Lower leg skin (tissue), 4 donors: Measurements from ENCODE around the gene KCNA5. TPM values are rescaled to one million over a fixed set of nuclear protein-coding genes. Genes with fewer than 3 reads are reported as not detected.

Source experiments
- DNase-seq, 2 donors: peaks; one replicate each; pipeline ENCODE4 v3.0.0-alpha.2; 2019; ENCODE audit warnings: low spot score in 2 of 2
- H3K4me3 ChIP-seq: fragments of 200-600 bp; sonication (generic); 2 replicates; pipeline ENCODE4 v1.5.1; 2017; ENCODE audit warnings: mild to moderate bottlenecking, low read depth; ENCODE audit not compliant: poor library complexity, severe bottlenecking
- CTCF ChIP-seq, 3 donors: fragments of 450-650 bp; IDR thresholded peaks; one replicate each; pipeline ENCODE4 v1.5.1; 2016; ENCODE audit warnings: antibody characterized with exemption in 3 of 3, mild to moderate bottlenecking in 3 of 3, moderate library complexity in 2 of 3
- POLR2A ChIP-seq, 2 donors: fragments of 450-650 bp; IDR thresholded peaks; one replicate each; pipeline ENCODE4 v1.6.1; 2016 to 2017; ENCODE audit warnings: antibody characterized with exemption in 2 of 2, mild to moderate bottlenecking in 1 of 2, moderate library complexity in 1 of 2
- WGBS, 2 donors: methylation state at CpG; one replicate each; pipeline ENCODE4 v1.1.5; 2018; 5-methylcytosine and 5-hydroxymethylcytosine counted together
- intact Hi-C: fragments of 100-400 bp; cut with DNase I; formaldehyde crosslinking; loops from one replicate; pipeline ENCODE4 v1.15.0; 2023; ENCODE audit warnings: low total_unique reads
- total RNA-seq, 4 donors: library from RNA; depleted of rRNA; stranded (reverse); fragments of >200 nt; gene quantifications; one replicate each; pipeline ENCODE4 v1.1.0, GENCODE V29; 2016

KCNA5 gene
- total RNA-seq, 4 donors from 2014 or later: 0.11 to 0.62 (median 0.33) TPM

GRCh38 chr12:5051913-5052312 lies 8.2 kb downstream of the KCNA5 start:
- intact Hi-C loops: no loop called here
- TF ChIP-seq POLR2A (IDR thresholded peaks at IDR 0.05): no peak
- no peak for TF ChIP-seq CTCF (IDR thresholded peaks at IDR 0.05)
- 55 to 70% methylated on average over 1 of the region's 1 CpG for WGBS, 2 donors
- no peak overlapping the region for H3K4me3 ChIP-seq
- DNase-seq: no peak

GRCh38 chr12:5052348-5052747 lies 8.7 kb downstream of the KCNA5 start:
- intact Hi-C loops: no loop called here
- 77 to 78% methylated on average over 4 of the region's 4 CpGs for WGBS, 2 donors

GRCh38 chr12:5059358-5059757 lies 15.7 kb downstream of the KCNA5 start:
- TF ChIP-seq CTCF (IDR thresholded peaks at IDR 0.05): no peak
- no peak for TF ChIP-seq POLR2A (IDR thresholded peaks at IDR 0.05)
- intact Hi-C loops: no loop called here
- 27 to 38% methylated on average over 6 of the region's 6 CpGs for WGBS, 2 donors
- H3K4me3 ChIP-seq: no peak overlapping the region
- DNase-seq: no peak

More at GRCh38 chr12:5052348-5052747, 8.7 kb downstream of the KCNA5 start:
- H3K4me3 ChIP-seq: no peak overlapping the region
- DNase-seq: no peak
- TF ChIP-seq POLR2A (IDR thresholded peaks at IDR 0.05): no peak
- no peak for TF ChIP-seq CTCF (IDR thresholded peaks at IDR 0.05)

- intact Hi-C loops: no loop called here
- DNase-seq: no peak
- no peak overlapping the region for H3K4me3 ChIP-seq
- no peak for TF ChIP-seq POLR2A (IDR thresholded peaks at IDR 0.05)
- TF ChIP-seq CTCF (IDR thresholded peaks at IDR 0.05): no peak
- 63 to 77% methylated on average over 3 of the region's 3 CpGs for WGBS, 2 donors
Measured at GRCh38 chr12:5060958-5061357, 17.3 kb downstream of the KCNA5 start.

- WGBS, 2 donors: 71 to 80% methylated on average over 1 of the region's 1 CpG
- TF ChIP-seq CTCF (IDR thresholded peaks at IDR 0.05): no peak
- TF ChIP-seq POLR2A (IDR thresholded peaks at IDR 0.05): no peak
- intact Hi-C loops: no loop called here
- H3K4me3 ChIP-seq: no peak overlapping the region
- DNase-seq: no peak
Measured at GRCh38 chr12:5063149-5063548, 19.5 kb downstream of the KCNA5 start.

GRCh38 chr12:5064913-5065490 lies 21.3 kb downstream of the KCNA5 start:
- intact Hi-C loops: no loop called here
- DNase-seq: no peak
- no peak overlapping the region for H3K4me3 ChIP-seq
- 65 to 72% methylated on average over 3 of the region's 3 CpGs for WGBS, 2 donors
- TF ChIP-seq POLR2A (IDR thresholded peaks at IDR 0.05) (no peak), CTCF (IDR thresholded peaks at IDR 0.05) (no peak)
